Spleen (tissue), 11 donors: Measurements from ENCODE around the gene CHURC1. TPM values are rescaled to one million over a fixed set of nuclear protein-coding genes. Genes with fewer than 3 reads are reported as not detected.

ENCODE experiments used
- DNase-seq: peaks from one replicate; pipeline ENCODE4 v3.0.0-alpha.2; 2020
- H3K27ac ChIP-seq, 8 donors: fragments of 200-600 bp; sonication (generic) in 7 of 8; 1 replicate in 4 of 8; 2 replicates in 4 of 8; pipeline versions ENCODE4 v1.5.0 to v1.8.0; 2016 to 2021; ENCODE audit warnings: inconsistent platforms in 4 of 8, mild to moderate bottlenecking in 4 of 8, moderate library complexity in 1 of 8
- H3K27me3 ChIP-seq, 7 donors: fragments of 200-600 bp; sonication (generic) in 6 of 7; replicated peaks in 1 of 7; 1 replicate in 4 of 7; 2 replicates in 3 of 7; pipeline versions ENCODE4 v1.5.0 to v1.8.0; 2016 to 2021; ENCODE audit warnings: inconsistent platforms in 3 of 7, mild to moderate bottlenecking in 1 of 7
- H3K36me3 ChIP-seq, 6 donors: fragments of 200-600 bp; sonication (generic) in 5 of 6; 1 replicate in 4 of 6; 2 replicates in 2 of 6; pipeline versions ENCODE4 v1.5.0 to v1.8.0; 2016 to 2021; ENCODE audit warnings: inconsistent platforms in 2 of 6
- H3K4me1 ChIP-seq, 6 donors: fragments of 200-600 bp; sonication (generic) in 5 of 6; 1 replicate in 3 of 6; 2 replicates in 3 of 6; pipeline versions ENCODE4 v1.5.0 to v1.8.0; 2016 to 2021; ENCODE audit warnings: inconsistent platforms in 3 of 6
- H3K4me3 ChIP-seq, 8 donors: fragments of 200-600 bp; sonication (generic) in 7 of 8; 1 replicate in 4 of 8; 2 replicates in 4 of 8; pipeline versions ENCODE4 v1.5.0 to v1.8.0; 2016 to 2021; ENCODE audit warnings: inconsistent platforms in 4 of 8, mild to moderate bottlenecking in 4 of 8, moderate library complexity in 2 of 8
- H3K9me3 ChIP-seq, 8 donors: fragments of 200-600 bp; sonication (generic) in 7 of 8; 1 replicate in 4 of 8; 2 replicates in 4 of 8; pipeline versions ENCODE4 v1.5.0 to v1.8.0; 2016 to 2021; ENCODE audit warnings: inconsistent platforms in 4 of 8
- POLR2A ChIP-seq, 3 donors: fragments of 450-650 bp; IDR thresholded peaks; one replicate each; pipeline ENCODE4 v1.5.1; 2017; ENCODE audit warnings: antibody characterized with exemption in 3 of 3, mild to moderate bottlenecking in 1 of 3
- POLR2AphosphoS5 ChIP-seq, 3 donors: sonication (generic); formaldehyde crosslinking; IDR thresholded peaks; one replicate each; pipeline ENCODE4 v1.5.1; 2017; ENCODE audit warnings: antibody characterized with exemption in 3 of 3
- WGBS, 5 donors: extraction: QIAGEN DNeasy Blood & Tissue Kit in 3 of 5; methylation state at CpG; one replicate each; pipeline versions ENCODE4 v1.1.5 to v1.1.7; 2013 to 2018; 5-methylcytosine and 5-hydroxymethylcytosine counted together
- intact Hi-C: fragments of 100-400 bp; cut with DNase I; formaldehyde crosslinking; loops from one replicate; pipeline ENCODE4 v1.15.0; 2023; ENCODE audit warnings: low total_unique reads
- polyA plus RNA-seq, 3 donors: library from polyadenylated mRNA; stranded (reverse); fragments of 200-250 nt; gene quantifications; one replicate each; pipeline ENCODE4 v1.2.1, GENCODE V29; 2013
- total RNA-seq, 7 donors: library from RNA; depleted of rRNA in 3 of 7; stranded (reverse); fragments of >200 nt in 3 of 7; fragmentation: NEBNext Ultra II Directional in 4 of 7; extraction: Animal tissue kit (Norgen Biotek cat#: 25700) in 4 of 7; gene quantifications; one replicate each; pipeline versions ENCODE4 v1.1.0 to v1.2.1, GENCODE V29; 2016 to 2021
- TF ChIP-seq, protein P1 (sequence below), 11 experiments: fragments of 200-600 bp in 7 of 11; fragments of 450-650 bp in 4 of 11; sonication (generic) in 4 of 11; IDR thresholded peaks in 8 of 11; conservative IDR thresholded peaks in 3 of 11; 1 replicate in 7 of 11; 2 replicates in 4 of 11; pipeline versions ENCODE4 v1.4.0 to v1.8.0; 2016 to 2021; ENCODE audit warnings: antibody characterized with exemption in 11 of 11, inconsistent platforms in 4 of 11, mild to moderate bottlenecking in 1 of 11
- donor health status: healthy with polysubstance abuse.
- donor health status: DM: no; HTN: no; CAD: no; lungs with moderate emphysema.
- donor health status: DM: no; HTN: no; CAD: no.
- donor health status: Bipolar disorder and iron deficiency.
- donor health status: healthy.
- donor health status: DM: no; HTN: no; CAD: no.
- donor health status: DM: yes; HTN: yes; CAD: no.

The CHURC1 gene
- total and polyA plus RNA-seq, 10 donors, result 34.0 to 135 (median 64.2) TPM

GRCh38 chr14:64919618-64920017 is 5.4 kb downstream of the CHURC1 start:
- intact Hi-C loops, result no loop called here
- no peaks in the 10 kb centered on the region for H3K27me3 ChIP-seq
- H3K4me1 ChIP-seq, result peaks cover 22 to 94% (median 51%) of the 10 kb centered on the region in 6 donors
- no peak for DNase-seq
- H3K36me3 ChIP-seq, result peaks cover 0 to 23% (median 10%) of the 10 kb centered on the region in 6 donors
- no peak overlapping the region for H3K27ac ChIP-seq
- WGBS, 5 donors, result 79 to 96% (median 90%) methylated on average over 5 of the region's 5 CpGs
- H3K9me3 ChIP-seq, result no peaks in the 10 kb centered on the region
- TF ChIP-seq POLR2A (IDR thresholded peaks at IDR 0.05), result no peak
- no peak for TF ChIP-seq POLR2AphosphoS5 (IDR thresholded peaks at IDR 0.05)
- TF ChIP-seq, protein P1, sequence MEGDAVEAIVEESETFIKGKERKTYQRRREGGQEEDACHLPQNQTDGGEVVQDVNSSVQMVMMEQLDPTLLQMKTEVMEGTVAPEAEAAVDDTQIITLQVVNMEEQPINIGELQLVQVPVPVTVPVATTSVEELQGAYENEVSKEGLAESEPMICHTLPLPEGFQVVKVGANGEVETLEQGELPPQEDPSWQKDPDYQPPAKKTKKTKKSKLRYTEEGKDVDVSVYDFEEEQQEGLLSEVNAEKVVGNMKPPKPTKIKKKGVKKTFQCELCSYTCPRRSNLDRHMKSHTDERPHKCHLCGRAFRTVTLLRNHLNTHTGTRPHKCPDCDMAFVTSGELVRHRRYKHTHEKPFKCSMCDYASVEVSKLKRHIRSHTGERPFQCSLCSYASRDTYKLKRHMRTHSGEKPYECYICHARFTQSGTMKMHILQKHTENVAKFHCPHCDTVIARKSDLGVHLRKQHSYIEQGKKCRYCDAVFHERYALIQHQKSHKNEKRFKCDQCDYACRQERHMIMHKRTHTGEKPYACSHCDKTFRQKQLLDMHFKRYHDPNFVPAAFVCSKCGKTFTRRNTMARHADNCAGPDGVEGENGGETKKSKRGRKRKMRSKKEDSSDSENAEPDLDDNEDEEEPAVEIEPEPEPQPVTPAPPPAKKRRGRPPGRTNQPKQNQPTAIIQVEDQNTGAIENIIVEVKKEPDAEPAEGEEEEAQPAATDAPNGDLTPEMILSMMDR (IDR thresholded peaks at IDR 0.05 in 8 of 11, conservative IDR thresholded peaks at IDR 0.05 in 3 of 11), result no peak
- no peak overlapping the region for H3K4me3 ChIP-seq

- Histone ChIP-seq H3K27ac (no peak overlapping the region), H3K36me3 (peaks cover 0 to 31% (median 19%) of the 10 kb centered on the region in 6 donors), H3K27me3 (no peaks in the 10 kb centered on the region), H3K4me3 (no peak overlapping the region), H3K4me1 (peaks cover 16 to 95% (median 45%) of the 10 kb centered on the region in 6 donors), H3K9me3 (no peaks in the 10 kb centered on the region)
- 73 to 95% (median 91%) methylated on average over 2 of the region's 2 CpGs for WGBS, 5 donors
- no peak for TF ChIP-seq POLR2AphosphoS5 (IDR thresholded peaks at IDR 0.05)
- TF ChIP-seq POLR2A (IDR thresholded peaks at IDR 0.05), result no peak
- TF ChIP-seq, protein P1 (IDR thresholded peaks at IDR 0.05 in 8 of 11, conservative IDR thresholded peaks at IDR 0.05 in 3 of 11), result no peak
- intact Hi-C loops, result no loop called here
- DNase-seq, result no peak
Measured at GRCh38 chr14:64920465-64920864, 6.2 kb downstream of the CHURC1 start.

DNA sequence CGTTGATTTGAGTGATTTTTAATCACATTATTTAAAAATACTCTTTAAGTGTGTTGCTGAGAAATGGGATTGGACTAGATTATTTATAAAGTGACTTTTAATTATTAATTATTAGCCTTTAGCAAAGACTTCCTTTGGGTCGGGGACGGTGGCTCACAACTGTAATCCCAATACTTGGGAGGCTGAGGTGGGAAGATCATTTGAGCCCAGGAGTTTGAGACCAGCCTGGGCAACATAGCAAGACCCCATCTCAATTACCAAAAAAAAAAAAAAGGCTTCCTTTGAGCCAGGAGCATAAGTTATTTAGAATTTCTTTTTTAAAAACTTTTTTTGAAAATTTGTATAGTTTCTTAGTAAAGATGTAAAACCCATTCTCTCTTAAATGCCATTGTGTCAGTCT is 8.8 kb downstream of the CHURC1 start:
- intact Hi-C loops, result no loop called here
- TF ChIP-seq, protein P1 (IDR thresholded peaks at IDR 0.05 in 8 of 11, conservative IDR thresholded peaks at IDR 0.05 in 3 of 11), result no peak
- TF ChIP-seq POLR2AphosphoS5 (IDR thresholded peaks at IDR 0.05) (no peak), POLR2A (IDR thresholded peaks at IDR 0.05) (no peak)
- no peak overlapping the region for H3K4me3 ChIP-seq
- no peaks in the 10 kb centered on the region for H3K9me3 ChIP-seq
- no peak for DNase-seq
- peaks cover 0 to 52% (median 35%) of the 10 kb centered on the region in 6 donors for H3K36me3 ChIP-seq
- WGBS, 5 donors, result 89 to 97% (median 91%) methylated on average over 3 of the region's 3 CpGs
- H3K27ac ChIP-seq, result no peak overlapping the region
- peaks cover 8 to 90% (median 30%) of the 10 kb centered on the region in 6 donors for H3K4me1 ChIP-seq
- no peaks in the 10 kb centered on the region for H3K27me3 ChIP-seq

DNA sequence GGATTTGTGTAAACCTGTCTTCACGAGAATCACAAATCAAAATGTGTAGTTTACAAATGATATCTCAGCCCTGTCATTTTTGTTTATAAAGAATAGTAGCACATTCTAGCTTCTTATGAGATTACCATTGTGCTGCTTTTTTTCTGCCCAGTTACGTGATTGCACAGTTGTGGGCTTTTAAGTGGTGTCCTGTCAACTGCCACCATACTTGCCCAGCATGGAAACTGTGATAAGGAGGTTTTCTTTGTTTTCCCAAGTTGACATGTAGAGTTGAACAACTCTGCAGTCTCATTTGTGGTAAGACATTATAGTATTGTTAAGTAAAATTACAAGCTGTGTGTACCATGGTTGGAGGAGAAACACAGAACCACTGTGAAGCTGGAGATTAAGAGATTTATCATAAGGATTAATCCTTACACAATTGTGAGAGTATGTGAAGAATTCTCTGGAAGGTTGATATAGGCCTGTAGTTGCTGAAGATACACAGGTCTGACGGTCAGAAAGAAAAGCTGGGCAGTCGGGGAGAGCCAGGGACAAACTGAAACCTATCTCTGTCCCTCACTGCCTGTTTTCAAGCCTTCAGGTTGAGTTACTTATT is 12.2 kb downstream of the CHURC1 start:
- Histone ChIP-seq H3K27me3 (no peaks in the 10 kb centered on the region), H3K9me3 (no peaks in the 10 kb centered on the region), H3K27ac (peak overlapping the region in 2 of 8 donors; percentile 18 to 75), H3K4me1 (peaks cover 13 to 92% (median 28%) of the 10 kb centered on the region in 6 donors), H3K4me3 (no peak overlapping the region), H3K36me3 (peaks cover 0 to 80% (median 52%) of the 10 kb centered on the region in 6 donors)
- TF ChIP-seq POLR2AphosphoS5 (IDR thresholded peaks at IDR 0.05) (no peak), POLR2A (IDR thresholded peaks at IDR 0.05) (no peak)
- TF ChIP-seq, protein P1 (IDR thresholded peaks at IDR 0.05 in 8 of 11, conservative IDR thresholded peaks at IDR 0.05 in 3 of 11), result no peak
- intact Hi-C loops, result no loop called here
- 67 to 82% (median 69%) methylated on average over 4 of the region's 4 CpGs for WGBS, 5 donors
- no peak for DNase-seq
